ENCODE results near the gene RBM19.

Gene RBM19

DNA sequence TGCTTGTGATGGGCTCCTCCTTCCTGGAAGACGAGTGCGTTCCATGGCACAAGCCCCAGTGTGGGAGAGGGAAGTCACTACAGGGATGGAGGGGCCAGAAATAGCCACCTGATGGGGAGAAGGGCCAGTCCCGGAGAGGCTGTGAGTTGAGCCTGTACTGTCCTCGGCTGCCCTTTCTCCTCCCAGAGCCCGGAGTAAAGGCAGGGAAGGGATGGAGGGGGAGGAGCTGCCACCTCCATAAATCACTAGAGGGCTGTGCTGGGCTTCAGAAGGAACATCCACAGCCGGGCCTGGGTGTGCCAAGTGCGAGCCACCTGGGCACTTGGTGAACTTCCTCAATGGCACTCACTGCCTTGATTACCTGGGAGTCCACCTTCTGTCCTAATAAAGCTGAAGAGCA, 110.1 kb downstream of the RBM19 start:
- no peak for DNase-seq (ENCODE audit: low read depth in 2 of 2)

DNA sequence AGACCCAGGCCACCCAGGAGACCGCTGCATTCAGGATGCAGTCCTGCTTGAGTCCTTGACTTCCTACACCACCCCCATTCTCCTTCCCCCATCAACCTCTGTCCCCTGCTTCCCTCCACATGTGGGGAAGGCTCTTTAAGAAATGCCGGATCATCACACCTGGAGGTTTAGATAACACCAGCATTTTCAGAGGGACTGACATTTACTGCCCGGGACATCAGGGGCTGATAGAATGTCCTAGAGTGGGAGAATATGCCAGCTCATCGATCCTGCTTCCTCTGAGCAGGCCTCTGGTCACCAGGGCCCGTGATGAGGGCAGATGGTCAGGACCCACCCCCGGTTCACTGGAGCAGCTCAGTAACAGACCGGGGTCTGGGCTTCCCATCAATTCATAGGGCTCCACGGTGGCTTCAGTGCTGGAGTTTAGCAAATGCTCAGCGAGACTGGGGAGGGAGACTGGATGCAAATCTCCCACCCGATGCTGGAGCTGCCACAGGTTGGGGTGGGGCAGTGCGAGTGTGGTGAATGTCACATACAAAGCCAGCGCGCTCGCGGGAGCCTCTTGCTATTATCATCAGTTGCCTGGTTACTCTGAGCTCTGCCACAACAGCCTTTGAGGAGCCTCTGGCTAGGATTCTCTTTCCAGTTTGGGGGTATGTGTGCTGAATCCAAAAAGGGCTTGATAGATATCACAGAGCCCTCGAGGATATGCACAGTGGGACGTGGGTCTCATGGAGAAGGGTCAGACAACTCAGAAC, 111.6 kb downstream of the RBM19 start:
- DNase-seq (ENCODE audit: low read depth in 2 of 2): no peak

DNA sequence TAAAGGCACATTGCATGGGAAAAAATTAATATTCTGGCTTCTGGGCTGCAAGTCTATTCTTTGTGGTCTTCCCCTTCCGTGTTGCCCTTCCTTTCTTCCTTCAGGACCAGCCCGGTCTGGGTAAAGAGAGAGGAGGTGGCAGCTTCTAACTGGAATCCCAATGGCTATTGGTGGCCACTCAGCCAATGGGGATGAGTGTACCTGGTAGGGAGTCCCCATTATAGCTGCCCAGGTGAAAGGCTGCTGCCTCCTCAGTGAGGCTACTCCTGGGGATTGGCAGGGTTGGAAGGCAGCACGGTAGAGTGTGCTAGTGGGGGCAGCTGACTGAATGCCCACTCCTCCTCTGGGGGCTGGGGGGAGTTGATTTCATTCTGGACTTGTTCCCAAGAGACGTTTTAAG, 112.6 kb downstream of the RBM19 start:
- no peak for DNase-seq (ENCODE audit: low read depth in 2 of 2)

DNA sequence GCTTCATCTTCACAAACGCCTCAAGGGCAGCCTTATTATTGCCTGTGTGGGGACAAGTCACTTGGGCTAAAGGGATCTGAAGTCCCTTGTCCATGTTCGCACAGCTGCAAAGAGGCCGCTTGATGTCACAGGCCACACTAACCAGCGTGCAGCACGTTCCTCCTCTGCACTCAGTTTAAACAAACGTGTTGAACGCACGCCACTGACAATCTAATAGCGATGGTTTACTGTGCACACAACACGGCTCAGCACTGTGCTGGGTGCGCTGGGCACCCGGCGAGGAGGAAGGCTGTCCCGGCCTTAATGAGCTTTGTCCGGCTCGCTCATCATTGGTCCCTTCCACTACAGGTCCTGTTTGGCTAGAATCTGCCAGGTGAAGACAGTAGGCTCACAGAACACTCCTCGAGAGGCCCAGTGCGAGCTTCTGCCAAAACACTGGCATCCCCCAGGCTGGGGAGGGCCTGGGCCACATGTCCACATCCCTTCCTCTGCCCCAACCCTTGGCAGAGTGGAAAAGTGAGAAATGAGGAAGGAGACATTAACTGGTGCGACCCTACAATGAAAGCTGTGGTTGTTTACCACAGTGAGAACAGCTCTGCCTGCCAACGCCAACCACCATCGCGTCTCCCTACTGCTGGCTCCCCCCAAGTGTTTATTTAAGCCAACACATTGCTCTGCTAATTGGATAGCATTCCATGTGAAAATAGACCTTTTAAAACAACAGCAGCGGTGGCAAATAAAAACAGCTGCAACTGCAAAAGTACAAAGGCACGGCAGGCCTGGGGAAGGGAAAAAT, 113.2 kb downstream of the RBM19 start:
- no peak for DNase-seq (ENCODE audit: low read depth in 2 of 2)

DNA sequence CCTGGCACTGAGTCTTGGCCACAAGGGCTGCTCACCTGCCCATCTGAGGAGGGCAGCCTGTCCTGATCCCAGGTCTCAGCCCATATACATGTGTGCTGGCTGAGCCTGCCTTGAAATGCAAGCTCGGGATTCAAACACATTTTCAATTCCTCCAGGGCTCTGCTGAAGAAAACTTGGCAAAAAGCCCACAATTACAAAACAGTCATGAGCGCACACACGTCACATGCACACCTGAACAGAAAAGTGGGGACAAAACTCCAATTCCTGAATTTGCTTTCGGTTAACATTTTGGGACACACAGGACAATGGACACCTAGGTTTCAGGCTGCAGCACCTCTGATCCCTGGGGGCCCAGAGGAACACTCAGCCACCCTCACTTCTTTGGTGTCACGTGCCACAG, 113.9 kb downstream of the RBM19 start:
- DNase-seq (ENCODE audit: low read depth in 2 of 2): no peak

DNA sequence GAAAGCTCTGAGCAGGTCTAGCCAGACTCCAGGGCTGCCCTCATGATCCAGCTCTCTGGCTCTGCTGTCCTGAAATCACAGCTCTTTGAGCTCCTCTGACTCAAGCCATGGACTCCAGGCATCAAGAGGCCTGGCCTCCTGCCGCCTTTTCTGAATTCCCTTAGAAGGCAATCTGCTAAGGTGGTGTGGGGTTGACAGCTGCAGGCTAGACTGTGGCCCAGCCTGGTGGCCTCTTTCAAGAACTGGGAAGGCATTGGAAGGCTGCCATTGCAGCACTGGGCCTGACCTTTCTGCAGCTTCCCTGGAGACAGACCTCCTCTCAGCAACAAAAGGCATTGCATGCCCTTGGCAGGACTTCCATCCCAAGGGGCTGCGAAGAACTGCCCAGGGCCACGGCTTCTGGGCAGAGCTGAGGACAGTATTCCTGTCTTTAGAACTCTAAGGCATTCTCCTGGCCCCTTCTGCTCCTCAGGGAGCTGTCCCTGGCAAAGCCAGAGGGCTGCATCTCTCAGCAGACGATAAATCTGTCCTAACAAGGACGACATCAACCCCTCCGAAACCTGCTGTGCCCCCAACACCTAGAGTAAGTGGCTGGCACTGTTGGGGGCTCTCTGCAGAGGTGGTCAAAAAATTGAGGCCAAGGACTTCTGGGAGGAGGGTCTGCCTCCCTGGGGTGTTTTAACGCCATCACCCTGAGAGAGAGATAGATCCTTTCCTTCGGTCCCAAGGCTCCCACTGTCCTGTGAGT, 115.6 kb downstream of the RBM19 start:
- no peak for DNase-seq (ENCODE audit: low read depth in 2 of 2)

DNA sequence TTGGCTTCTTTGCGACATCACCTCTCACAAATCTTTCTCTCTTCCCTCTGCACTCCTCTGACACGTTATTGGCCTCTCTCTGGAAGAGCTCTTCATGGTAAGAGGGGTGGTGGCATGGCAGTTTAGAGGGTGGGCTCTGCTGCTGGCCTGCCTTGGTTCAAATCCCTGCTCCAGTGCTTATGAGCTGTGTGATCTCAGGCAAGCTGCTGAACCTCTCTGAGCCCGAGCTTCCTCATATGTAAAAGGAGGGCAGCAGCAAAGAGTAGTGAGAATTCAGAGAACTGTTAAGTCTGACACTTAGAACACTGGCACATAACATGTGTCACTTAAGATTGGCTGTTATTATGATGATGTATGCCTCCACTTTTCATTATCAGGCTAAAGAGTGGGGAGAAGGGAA, 118.3 kb downstream of the RBM19 start:
- no peak for DNase-seq (ENCODE audit: low read depth in 2 of 2)

DNA sequence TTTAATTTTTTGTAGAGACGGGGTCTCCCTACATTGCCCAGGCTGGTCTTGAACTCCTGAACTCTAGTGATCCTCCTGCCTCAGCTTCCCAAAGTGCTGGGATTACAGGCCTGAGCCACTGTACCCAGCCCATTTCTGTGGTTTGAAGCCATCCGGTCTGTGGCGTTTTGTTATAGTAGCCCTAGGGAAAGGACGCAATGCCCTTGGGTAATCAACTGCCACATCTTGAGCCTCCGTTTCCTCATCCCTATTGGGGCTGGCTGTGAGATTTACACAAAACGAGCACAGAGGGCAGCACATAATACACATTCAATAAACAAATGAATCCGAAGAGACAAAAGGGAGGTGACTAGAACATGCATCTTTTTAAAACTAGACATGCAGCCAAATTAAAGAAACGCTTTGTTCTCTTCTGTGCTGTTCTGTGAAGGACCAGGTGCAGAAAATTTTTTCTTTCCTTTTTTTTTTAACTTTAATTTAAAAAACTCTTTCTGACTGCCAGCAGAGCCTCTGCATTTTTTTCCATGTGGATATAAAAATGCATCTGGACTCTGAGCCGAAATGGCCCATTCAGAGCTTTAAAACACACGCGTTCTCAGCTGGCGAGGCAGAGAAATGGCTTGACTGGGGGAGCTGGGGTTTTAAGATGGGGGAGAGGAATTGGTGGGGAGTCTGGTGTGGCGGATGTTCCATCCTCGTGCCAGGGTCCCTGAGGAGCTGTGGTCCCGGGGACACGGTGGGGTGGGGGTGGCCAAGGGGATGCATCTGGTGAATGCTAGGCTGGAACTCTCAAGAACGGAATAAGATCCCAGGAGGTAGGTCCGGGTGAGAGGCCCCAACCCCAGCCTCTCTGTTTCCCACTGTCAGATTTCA, 119.0 kb downstream of the RBM19 start:
- no peak for DNase-seq (ENCODE audit: low read depth in 2 of 2)

DNA sequence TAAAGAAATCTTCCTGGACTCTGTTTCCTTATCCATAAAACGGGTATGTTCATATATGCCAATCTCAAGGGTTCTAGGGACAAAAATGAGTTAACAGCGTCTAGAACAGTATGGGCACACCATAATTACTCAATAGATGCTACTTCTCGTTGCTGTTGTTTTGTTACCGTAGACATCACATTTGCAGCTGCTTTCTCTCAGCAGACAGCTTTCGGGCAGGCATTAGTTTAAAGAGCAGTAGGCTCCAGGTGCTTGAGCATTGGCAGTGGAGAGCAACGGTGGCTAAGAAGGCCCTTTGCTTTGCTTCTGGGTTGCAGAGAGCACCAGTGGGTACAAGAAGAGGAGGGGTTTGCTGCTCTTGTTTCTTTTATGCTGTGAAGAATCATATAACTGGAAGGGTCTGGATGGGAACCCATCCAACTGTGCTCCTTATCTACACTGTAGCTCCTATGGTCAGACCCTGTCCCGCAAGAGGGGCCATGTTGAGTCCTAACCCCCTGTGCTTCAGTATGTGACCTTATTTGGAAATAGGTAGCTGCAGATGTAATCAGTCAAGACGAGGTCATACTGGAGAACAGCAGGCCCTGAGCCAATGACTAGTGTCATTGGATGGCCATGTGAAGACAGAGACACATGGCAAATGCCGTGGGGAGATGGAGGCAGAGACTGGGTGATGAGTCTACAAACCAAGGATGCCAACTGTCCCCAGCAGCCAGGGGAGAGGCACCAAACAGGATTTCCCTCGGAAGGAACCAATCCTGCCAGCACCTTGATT, 120.0 kb downstream of the RBM19 start:
- no peak for DNase-seq (ENCODE audit: low read depth in 2 of 2)

DNA sequence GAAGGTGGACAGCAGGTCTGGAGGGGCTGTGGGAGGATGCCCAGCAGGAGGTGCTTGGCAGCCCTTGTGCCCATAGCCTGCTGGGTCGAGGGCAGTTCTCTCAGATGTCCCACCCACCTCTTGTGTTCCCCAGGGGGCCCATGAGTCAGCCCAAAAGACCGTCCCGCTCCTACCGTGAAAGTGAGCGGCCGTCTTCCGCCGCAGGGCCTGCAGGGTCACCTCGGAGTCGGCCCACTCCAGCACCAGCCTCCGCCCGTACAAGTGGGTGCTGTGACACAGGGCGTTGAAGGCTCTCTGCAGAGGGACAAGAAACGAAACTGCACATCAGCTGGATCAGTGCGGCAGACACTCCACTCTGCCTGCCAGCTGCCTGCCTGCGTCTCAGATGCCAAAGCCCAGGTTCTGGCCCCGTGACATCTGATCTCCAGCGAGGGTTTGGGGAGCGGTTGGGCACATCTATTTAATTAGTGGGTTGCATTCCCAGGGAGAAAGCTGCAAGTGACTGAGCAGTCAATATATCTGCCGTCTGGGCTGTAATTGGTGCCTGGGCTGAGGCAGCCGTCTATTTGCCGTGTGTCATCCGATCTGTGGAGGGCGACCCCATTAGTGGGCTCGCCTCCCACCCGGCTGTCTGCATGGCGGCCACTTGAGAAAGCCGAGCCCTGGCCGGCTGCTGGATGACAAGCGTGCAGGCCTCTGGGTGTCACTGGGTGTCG, 121.5 kb downstream of the RBM19 start:
- no peak for DNase-seq (ENCODE audit: low read depth in 2 of 2)

DNA sequence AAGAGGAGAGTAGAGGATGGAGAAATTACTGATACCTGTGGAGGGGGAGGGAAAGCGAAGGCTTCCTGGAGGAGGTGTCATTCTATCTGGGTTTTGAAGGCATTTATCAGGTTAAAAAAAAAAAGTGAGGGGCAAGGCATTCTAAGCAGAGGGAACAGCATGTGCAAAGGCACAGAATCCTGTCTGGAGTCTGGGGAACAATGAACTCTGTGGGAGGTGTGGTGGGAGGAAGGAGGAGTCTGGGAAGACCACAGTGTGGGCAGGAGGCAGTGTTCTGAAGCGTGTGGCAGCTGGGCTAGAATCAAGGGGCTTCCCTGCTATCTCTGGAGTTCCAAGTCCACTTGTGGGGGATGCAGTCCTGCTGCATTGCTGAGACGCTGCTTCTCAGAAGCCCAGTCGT, 123.4 kb downstream of the RBM19 start:
- no peak for DNase-seq (ENCODE audit: low read depth in 2 of 2)

DNA sequence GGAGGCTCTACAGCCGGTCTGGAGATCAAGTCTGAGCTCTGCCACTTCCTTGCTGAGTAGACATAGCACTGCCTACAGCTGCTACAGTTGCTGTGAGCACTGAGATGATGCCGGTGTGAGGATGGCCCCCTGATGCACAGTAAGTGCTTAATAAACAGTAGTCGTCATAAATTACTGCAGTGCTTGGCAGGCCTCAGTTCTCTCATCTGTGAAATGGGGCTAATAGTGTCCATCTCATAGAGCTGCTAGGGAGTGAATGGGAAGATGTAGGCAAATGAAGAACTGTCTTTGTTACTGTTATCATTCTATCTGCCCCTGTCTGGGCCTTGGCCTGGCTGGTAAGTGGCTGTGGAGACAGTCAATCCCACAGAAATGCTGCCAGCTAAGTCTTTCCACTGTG, 124.3 kb downstream of the RBM19 start:
- DNase-seq (ENCODE audit: low read depth in 2 of 2): no peak

DNA sequence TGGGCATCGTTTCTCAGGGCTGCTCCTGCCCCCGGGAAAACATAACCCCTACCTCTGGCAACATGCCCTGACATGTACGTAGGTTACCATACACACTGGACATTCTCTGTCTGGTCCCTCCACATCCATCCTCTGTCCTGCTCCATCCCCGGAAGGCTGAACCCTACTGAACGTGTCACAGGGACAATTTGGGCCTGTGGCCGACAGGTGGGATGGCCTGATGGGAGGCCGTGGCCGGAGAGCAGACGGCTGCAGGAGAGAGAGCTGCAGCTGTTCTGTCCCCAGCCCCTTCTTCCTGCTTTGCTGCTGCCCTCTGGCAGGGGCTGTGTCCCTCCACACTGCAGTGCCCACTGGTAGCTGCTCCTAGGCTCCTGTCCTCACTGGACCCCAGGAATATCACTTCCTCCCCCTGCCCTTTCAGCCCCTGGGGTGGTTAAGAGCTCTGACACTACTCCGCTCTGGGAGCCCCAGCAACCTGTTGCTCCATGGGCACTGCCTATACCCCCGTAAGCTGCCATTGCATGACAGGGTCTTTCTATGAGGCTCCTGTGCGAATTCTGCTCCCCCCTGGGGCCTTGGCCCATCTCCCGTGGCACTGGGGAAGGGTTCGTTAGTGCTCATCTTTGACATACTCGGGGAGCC, 125.6 kb downstream of the RBM19 start:
- no peak for DNase-seq (ENCODE audit: low read depth in 2 of 2)

DNA sequence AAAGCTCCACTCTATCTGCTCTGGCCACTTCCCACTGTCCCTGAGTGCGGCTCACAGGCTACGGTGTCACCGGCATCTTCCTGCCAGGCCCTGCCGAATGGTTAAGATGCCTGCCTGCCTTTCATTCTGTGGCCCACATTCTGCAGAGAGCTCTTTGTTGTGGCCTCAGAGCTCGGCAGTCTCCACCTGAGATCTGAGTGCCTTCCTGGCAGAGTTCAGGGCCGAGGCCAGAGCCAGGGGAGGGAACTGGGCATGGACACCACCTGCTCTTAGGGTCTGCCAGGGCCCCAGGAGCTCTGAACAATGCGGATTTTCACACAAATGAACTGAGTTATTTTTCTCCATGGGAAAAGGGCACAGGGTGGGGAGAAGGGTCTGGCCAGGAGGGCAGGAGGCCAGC, 127.2 kb downstream of the RBM19 start:
- DNase-seq (ENCODE audit: low read depth in 2 of 2): no peak

DNA sequence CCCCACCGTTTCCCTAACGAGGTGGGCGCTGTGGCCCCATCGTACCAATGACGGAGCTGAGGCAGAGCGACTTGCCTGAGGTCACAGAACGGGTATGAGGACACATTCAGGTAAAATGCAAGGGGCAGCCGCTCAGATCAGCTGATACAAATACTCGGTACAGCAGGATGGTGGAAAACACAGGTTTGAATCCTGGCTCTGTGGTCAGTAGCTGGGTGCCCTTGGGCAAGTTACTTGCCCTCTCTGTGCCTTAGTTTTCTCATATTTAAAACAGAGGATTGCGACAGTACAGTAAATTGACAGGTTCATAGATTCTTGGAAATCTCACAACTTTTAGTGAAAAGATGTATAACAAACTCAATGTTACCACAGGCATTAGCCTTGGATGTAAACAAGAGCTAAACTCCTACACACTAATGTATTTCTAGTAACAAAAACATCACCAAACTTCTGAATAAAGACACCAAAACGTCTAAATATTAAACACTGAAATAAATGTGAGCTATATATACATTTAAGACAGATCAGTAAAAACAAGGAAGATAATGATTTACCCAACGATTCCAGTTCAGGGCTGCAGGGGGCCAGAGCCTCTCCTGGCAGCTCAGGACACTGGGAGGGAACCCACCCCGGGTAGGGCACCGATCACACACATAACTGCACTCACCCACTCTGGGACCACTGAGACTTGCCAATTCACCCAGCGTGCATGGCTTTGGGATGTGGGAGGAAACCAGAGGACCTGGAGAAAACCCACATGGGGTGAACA, 128.4 kb downstream of the RBM19 start:
- DNase-seq (ENCODE audit: low read depth in 2 of 2): no peak

DNA sequence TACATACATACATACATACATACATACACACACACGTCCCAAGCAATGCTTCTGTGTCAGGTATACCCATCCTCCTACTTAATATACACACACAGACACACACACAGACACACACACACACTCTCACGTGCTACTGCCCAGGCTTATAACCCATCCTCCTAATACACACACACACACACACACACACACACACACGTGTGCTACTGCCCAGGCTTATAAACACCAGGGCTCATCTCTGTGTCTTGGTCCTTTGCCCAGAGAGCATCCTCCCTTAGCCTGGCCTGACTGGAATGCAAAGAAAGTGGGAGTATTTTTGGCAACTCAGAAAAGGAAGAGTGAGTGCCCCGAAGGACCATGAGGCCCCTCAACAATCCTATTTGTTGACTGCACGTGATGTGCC, 129.0 kb downstream of the RBM19 start:
- no peak for DNase-seq (ENCODE audit: low read depth in 2 of 2)

DNA sequence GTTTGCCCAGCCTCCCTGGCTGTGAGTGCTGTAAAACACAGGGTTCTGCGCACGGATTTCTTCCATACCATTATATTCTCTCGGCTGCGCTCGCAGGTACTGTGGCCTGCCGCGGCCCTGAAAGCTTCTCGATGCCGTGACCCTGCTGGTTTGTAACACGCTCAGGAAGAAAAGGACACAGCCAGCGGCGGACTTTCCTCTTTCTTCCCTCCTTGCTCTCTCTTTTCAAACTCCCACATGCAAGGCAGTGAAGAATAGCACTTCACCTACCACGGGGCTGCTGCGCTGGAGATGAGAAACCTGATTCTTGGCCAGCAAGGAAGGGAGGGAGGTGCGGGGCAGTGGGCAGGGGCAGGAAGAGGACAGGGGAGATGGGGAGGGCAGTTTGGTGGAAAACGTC, 130.2 kb downstream of the RBM19 start:
- no peak for DNase-seq (ENCODE audit: low read depth in 2 of 2)

DNA sequence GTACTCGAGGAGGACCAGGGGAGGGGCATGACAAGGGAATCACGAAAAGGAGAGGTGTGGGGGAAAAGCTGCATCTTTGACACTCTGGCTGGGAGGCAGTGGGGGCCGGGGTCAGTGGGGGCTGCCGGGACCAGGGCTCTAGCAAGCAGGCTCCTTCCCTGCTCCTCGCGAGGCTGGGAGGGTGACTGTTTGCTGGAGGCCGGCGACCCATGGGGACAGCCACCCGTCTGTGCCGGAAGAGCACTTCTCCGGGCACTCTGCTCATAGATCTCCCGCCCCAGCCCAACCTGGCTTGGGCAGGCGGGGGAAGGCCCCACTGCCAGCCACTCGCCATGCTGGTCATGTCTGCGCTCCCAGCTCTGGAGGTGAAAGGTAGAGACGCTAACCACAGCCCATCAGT, 130.7 kb downstream of the RBM19 start:
- DNase-seq (ENCODE audit: low read depth in 2 of 2): no peak

DNA sequence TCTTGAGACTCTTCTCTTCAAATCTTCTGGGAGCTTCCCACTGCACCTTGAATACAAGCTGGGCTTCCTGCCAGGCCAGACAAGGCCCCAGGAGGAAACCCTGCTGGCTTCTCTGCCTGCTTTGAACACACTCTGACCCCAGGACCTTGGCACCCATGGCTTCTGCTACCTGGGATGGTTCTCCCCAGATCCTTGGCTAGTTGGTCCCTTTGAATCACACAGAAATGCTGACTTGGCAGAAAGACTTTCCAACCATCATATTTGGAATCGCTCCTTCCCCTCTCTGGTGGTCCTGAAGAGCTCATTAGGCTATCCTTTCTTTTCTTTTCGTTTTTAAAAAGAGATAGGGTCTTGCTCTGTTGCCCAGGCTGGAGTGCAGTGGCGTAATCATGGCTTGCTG, 132.7 kb downstream of the RBM19 start:
- no peak for DNase-seq (ENCODE audit: low read depth in 2 of 2)
